OCI-LY3 (cell line): ENCODE results near the gene GALR2.

Source experiments
- H2AFZ ChIP-seq: fragments of 200-600, 300-600 bp; shearing (Covaris generic); 2 replicates; pipeline ENCODE4 v1.6.0; 2014; ENCODE audit warnings: antibody characterized with exemption, low read depth, low read length
- H3K27ac ChIP-seq: fragments of 200-600, 300-600 bp; sonication (generic); 2 replicates; pipeline ENCODE4 v1.5.1; 2014; ENCODE audit warnings: mild to moderate bottlenecking, low read length, moderate library complexity, mixed read lengths
- H3K27me3 ChIP-seq: fragments of 200-600, 300-600 bp; sonication (generic); 2 replicates; pipeline ENCODE4 v1.6.1; 2014; ENCODE audit warnings: low read depth, low read length, mixed read lengths
- H3K36me3 ChIP-seq: fragments of 200-600, 300-600 bp; sonication (generic); replicated peaks from 2 replicates; pipeline ENCODE3; 2014; ENCODE audit warnings: low read depth, low read length, mixed read lengths
- H3K4me1 ChIP-seq: fragments of 300-600, 200-600 bp; sonication (generic); 2 replicates; pipeline ENCODE4 v1.6.1; 2014; ENCODE audit warnings: low read length, mixed read lengths
- H3K4me2 ChIP-seq: fragments of 200-600, 300-600 bp; sonication (generic); 2 replicates; pipeline ENCODE4 v1.6.1; 2014; ENCODE audit warnings: low read length, mixed read lengths
- H3K4me3 ChIP-seq: fragments of 300-600, 200-600 bp; sonication (generic); 2 replicates; pipeline ENCODE4 v1.5.1; 2014; ENCODE audit warnings: antibody characterized with exemption, mild to moderate bottlenecking, low read length, moderate library complexity
- H3K79me2 ChIP-seq: fragments of 300-600, 200-600 bp; shearing (Covaris generic); 2 replicates; pipeline ENCODE4 v1.6.1; 2014; ENCODE audit warnings: mild to moderate bottlenecking, low read length, mixed read lengths
- H3K9ac ChIP-seq: fragments of 300-600, 200-600 bp; shearing (Covaris generic); 2 replicates; pipeline ENCODE4 v1.6.0; 2014; ENCODE audit warnings: mild to moderate bottlenecking, low read length, moderate library complexity
- H3K9me3 ChIP-seq: fragments of 200-600, 300-600 bp; shearing (Covaris generic); 2 replicates; pipeline ENCODE4 v1.6.1; 2014; ENCODE audit warnings: low read length, mixed read lengths; ENCODE audit not compliant: insufficient read depth
- H4K20me1 ChIP-seq: fragments of 200-600, 300-600 bp; sonication (generic); 2 replicates; pipeline ENCODE4 v1.6.1; 2016; ENCODE audit warnings: low read length, mixed read lengths; ENCODE audit not compliant: insufficient read depth
- EZH2phosphoT487 ChIP-seq: fragments of 200-600 bp; shearing (Covaris generic); IDR thresholded peaks from 2 replicates; pipeline ENCODE4 v1.6.1; 2018; ENCODE audit warnings: antibody characterized with exemption, mixed run types, low read depth
- TF ChIP-seq, protein P1 (sequence below): fragments of 200-600, 300-600 bp; sonication (generic); IDR thresholded peaks from 2 replicates; pipeline ENCODE4 v1.5.1; 2014; ENCODE audit warnings: antibody characterized with exemption, low read length, low read depth

Gene GALR2

DNA sequence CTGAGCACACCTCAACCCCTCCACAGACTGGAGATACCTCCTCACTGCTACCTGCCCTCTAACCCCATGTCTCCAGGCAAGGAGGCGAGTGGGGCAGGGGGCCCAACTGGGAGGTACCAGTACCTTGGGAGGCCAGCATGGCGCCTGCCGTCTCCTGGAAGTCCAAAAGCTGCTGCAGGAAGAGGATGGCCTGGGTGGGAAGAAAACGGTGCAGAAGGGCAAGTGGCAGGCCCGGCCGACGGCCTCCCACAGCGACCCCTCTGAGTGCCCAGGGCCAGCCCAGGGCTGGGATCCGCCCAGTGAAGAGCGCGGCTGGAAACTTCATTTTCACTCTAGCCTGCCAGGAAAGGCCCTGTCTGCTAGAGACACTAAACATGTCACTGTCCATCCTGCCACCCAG is 12.9 kb downstream of the GALR2 start:
- Histone ChIP-seq H3K9me3 (no peaks in the 10 kb centered on the region), H3K27ac (no peak overlapping the region), H3K4me2 (no peak overlapping the region), H2AFZ (no peak overlapping the region), H3K79me2 (no peaks in the 10 kb centered on the region), H3K36me3 (peaks cover 18% of the 10 kb centered on the region), H4K20me1 (no peaks in the 10 kb centered on the region), H3K4me3 (no peak overlapping the region), H3K4me1 (no peaks in the 10 kb centered on the region), H3K9ac (no peak overlapping the region), H3K27me3 (no peaks in the 10 kb centered on the region)
- TF ChIP-seq, protein P1, sequence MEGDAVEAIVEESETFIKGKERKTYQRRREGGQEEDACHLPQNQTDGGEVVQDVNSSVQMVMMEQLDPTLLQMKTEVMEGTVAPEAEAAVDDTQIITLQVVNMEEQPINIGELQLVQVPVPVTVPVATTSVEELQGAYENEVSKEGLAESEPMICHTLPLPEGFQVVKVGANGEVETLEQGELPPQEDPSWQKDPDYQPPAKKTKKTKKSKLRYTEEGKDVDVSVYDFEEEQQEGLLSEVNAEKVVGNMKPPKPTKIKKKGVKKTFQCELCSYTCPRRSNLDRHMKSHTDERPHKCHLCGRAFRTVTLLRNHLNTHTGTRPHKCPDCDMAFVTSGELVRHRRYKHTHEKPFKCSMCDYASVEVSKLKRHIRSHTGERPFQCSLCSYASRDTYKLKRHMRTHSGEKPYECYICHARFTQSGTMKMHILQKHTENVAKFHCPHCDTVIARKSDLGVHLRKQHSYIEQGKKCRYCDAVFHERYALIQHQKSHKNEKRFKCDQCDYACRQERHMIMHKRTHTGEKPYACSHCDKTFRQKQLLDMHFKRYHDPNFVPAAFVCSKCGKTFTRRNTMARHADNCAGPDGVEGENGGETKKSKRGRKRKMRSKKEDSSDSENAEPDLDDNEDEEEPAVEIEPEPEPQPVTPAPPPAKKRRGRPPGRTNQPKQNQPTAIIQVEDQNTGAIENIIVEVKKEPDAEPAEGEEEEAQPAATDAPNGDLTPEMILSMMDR: no peak
- TF ChIP-seq EZH2phosphoT487: no peak

DNA sequence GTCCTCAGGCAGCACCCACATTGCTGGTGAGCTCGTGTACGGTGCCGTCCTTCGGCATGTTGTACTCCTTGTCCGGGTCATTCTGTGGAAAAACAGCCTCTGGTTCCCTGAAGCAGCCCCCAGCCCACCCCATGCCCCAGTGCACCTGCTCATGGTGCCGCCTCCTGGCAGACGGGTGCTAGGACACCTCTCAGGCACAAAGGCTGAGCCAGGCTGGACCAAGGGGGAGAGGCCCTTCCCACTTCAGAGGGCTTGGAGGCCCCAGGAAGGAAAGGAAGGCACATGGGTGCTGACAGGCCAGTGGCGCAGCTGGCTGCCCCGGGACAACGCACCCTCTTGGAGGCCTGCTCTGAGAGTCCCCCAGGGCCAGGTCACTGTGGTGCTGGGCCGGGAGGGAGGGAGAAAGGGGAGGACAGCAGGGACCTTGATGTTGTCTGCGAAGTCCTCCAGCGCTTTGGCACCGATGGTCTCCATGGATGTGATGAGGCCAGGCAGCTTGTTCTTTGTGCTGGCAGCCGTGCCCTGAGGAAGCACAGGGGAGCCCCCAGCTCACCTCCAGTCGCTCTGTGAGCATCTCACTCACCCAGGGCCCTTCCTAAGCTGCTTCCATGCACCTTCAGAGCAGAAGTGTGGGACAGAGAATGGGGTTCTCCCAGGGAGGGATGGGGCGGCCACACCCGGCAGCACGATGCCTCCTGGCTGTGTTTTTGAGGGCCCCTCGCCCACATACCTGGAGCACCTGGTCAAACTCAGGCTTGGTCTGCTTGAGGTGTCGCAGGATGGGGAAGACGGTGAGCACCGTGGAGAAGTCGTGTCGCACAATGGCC is 13.7 kb downstream of the GALR2 start:
- Histone ChIP-seq H3K36me3 (peaks cover 17% of the 10 kb centered on the region), H3K4me1 (no peaks in the 10 kb centered on the region), H3K4me3 (no peak overlapping the region), H2AFZ (no peak overlapping the region), H3K9ac (no peak overlapping the region), H3K79me2 (no peaks in the 10 kb centered on the region), H4K20me1 (no peaks in the 10 kb centered on the region), H3K4me2 (no peak overlapping the region), H3K9me3 (no peaks in the 10 kb centered on the region), H3K27me3 (no peaks in the 10 kb centered on the region), H3K27ac (no peak overlapping the region)
- TF ChIP-seq, protein P1: no peak

DNA sequence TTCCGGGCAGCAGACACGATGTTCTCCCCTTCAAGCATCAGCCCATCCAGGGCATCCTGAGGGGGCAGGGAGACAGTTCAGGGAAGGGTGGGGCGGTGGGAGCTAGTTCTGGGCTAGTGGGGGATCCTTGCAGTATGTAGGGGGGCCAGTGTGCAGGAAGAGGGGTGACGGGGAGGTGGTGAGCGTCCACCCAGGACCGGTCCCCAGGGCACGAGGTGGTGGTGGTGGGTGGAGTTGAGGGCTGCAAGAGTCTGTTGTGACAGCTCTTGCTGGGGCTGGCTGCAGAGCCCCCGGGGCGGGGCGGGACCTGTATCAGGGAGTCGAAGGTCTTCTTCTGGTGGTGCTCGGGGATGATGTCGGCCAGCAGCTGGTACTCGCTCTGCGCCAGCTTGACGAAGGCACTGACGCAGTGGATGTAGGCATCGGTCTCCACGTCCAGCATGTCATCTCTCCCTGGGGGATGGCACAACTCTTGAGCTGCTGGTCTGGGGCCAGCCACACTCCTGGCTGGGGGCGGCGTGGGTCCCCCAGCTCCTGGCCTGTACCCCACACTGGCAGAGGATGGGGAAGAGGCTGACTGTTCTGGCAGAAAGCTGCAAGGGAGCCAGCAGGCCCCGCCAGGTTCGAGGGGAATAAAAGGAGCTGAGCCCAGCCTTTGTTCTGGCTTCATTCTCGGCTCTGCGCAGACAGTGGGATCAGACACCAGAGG is 14.4 kb downstream of the GALR2 start:
- Histone ChIP-seq H3K4me3 (no peak overlapping the region), H4K20me1 (no peaks in the 10 kb centered on the region), H3K4me1 (no peaks in the 10 kb centered on the region), H3K9me3 (no peaks in the 10 kb centered on the region), H3K4me2 (no peak overlapping the region), H3K27ac (no peak overlapping the region), H3K36me3 (peaks cover 20% of the 10 kb centered on the region), H3K9ac (no peak overlapping the region), H3K79me2 (no peaks in the 10 kb centered on the region), H2AFZ (no peak overlapping the region), H3K27me3 (no peaks in the 10 kb centered on the region)
- TF ChIP-seq EZH2phosphoT487: no peak
- TF ChIP-seq, protein P1: no peak

DNA sequence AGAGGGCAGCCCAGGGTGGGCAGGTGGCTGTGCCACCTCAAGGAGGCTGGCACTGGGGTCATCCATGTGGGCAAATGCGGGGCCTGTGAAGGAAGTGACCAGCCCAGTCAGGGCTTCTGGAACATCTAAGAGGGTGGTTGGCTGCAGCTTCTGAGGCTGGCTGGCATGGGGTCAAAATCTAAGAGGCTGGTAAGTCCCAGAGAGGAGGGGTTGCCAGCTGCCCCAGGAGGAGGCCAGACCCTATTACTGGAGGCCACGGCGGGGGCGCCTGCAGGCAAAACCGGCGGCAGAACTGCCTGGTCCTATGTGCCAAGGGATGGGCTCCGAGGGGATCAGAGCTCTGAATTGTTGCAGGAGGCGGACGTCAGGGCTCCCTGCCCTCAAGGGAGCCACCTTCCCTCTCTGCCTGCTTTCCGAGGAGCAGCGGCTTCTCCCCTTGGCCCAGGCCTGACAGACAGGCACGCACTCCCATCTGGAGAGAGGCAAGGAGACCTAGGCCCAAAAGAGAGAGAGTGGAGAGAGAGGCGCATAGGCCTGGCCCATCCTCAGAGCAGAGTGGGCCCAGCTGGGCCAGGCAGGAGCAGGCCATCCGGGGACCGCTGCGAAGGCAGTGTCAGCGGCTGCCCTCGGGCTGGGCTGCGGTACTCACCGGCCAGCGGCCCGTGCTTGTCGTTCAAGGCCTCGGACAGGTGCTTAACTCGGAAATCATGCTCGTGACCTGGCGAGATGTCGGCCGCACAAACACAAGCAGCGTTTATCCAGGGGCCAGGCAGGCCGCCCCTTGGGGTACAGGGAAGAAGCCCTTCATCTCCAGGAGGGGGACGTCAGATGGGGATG is 15.3 kb downstream of the GALR2 start:
- Histone ChIP-seq H3K36me3 (peaks cover 23% of the 10 kb centered on the region), H3K4me2 (no peak overlapping the region), H3K27me3 (no peaks in the 10 kb centered on the region), H2AFZ (no peak overlapping the region), H3K9me3 (no peaks in the 10 kb centered on the region), H3K9ac (no peak overlapping the region), H4K20me1 (no peaks in the 10 kb centered on the region), H3K27ac (no peak overlapping the region), H3K4me3 (no peak overlapping the region), H3K79me2 (no peaks in the 10 kb centered on the region), H3K4me1 (no peaks in the 10 kb centered on the region)
- TF ChIP-seq EZH2phosphoT487: no peak
- TF ChIP-seq, protein P1: no peak
